Activated T-cell treated with anti-CD3 and anti-CD28 coated beads for 1 hour (primary cell): ENCODE results near the gene GFAP.

Experiments
- DNase-seq: peaks from one replicate; pipeline ENCODE4 v3.0.0-alpha.2; 2020; ENCODE audit warnings: low read depth

GFAP gene

DNA sequence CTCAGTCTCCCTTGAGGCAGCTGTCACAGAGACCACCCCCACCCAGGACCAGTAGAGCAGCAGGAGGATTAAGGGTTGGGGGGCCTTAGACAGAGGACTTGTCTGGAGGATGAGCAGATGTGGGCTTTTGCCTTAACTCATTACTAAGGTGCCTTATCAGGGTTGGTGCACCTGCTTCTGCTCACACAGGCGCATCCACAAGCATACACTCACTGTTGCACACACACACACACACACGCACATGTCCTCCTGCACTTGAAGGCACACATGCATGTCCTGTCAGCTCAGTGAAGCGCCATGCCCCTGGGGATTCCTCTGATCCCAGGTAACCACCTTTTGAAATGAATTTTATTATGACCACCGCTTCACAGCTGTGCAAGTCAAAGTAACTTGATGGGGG lies 1.2 kb downstream of the GFAP start:
- no peak for DNase-seq

DNA sequence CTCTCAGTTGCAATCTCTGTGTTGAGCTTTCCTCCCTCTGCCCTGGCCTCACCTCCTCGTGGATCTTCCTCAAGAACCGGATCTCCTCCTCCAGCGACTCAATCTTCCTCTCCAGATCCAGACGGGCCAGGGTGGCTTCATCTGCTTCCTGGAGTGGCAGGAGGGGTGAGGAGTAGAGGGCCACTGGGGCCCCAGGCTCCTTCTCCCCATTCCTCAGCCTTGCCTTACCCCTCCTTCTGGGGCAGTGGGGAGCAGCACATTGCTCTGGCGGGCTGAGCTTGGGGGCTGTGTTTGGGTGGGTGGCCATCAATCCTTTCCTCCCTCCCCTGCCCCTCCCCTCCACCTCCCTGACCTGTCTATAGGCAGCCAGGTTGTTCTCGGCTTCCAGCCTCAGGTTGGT lies 1.6 kb downstream of the GFAP start:
- no peak for DNase-seq

- DNase-seq = no peak
These were observed 2.3 kb downstream of the GFAP start for GRCh38 chr17:44912763-44913544.

GRCh38 chr17:44911133-44912001 lies 3.9 kb downstream of the GFAP start:
- peak; percentile 32 for DNase-seq

GRCh38 chr17:44910231-44911106 lies 4.8 kb downstream of the GFAP start:
- no peak for DNase-seq

- DNase-seq = no peak
These were observed 5.6 kb downstream of the GFAP start for GRCh38 chr17:44909681-44910144.

GRCh38 chr17:44908761-44909326 lies 6.5 kb downstream of the GFAP start:
- no peak for DNase-seq

- DNase-seq = no peak
These were observed 7.4 kb downstream of the GFAP start for GRCh38 chr17:44907729-44908470.

DNA sequence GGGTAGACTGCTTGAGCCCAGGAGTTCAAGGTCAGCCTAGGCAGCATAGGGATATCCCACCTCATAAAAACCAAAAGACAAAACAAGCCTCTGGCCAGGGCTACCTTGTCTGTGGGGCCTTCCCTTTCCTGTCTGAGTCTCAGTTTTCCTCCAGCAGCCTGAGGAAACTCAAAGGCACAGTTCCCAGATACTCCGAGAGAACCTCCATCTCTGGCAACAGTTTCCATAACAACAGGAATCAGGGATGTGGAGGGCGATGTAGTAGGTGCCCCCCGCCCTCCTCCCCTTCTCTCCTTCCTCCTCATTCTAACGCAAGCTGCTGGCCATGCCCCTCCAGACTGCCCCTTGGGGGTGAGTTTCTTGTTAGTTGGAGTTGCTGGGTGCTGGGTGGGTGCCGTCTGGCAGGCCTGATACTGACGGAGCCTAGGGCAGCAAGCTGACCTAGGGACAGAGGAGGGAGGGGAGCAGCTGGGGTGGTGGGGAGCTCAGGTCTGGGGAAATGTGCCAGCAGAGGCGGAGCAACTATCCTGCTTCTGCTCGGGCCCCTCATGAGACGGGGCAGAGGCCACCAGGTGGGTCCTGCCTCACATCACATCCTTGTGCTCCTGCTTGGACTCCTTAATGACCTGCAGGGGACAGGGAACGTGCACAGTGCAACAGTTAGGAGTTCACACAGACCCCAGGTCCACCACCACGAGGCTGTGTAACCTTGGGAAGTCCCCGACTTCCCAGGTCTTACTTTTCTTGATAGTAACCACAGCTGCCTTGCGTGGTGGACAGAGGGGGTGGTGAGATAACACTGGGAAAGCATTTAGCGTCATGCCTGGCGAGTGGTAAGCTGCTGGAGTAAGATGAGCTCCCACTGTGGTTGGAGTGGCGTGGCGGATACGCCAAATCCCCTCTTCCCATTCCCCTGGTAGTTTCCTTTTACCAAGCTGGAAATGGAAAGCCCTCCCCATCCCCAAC lies 8.3 kb downstream of the GFAP start:
- no peak for DNase-seq

- no peak for DNase-seq
These were observed 9.2 kb downstream of the GFAP start for GRCh38 chr17:44906010-44906646.

DNA sequence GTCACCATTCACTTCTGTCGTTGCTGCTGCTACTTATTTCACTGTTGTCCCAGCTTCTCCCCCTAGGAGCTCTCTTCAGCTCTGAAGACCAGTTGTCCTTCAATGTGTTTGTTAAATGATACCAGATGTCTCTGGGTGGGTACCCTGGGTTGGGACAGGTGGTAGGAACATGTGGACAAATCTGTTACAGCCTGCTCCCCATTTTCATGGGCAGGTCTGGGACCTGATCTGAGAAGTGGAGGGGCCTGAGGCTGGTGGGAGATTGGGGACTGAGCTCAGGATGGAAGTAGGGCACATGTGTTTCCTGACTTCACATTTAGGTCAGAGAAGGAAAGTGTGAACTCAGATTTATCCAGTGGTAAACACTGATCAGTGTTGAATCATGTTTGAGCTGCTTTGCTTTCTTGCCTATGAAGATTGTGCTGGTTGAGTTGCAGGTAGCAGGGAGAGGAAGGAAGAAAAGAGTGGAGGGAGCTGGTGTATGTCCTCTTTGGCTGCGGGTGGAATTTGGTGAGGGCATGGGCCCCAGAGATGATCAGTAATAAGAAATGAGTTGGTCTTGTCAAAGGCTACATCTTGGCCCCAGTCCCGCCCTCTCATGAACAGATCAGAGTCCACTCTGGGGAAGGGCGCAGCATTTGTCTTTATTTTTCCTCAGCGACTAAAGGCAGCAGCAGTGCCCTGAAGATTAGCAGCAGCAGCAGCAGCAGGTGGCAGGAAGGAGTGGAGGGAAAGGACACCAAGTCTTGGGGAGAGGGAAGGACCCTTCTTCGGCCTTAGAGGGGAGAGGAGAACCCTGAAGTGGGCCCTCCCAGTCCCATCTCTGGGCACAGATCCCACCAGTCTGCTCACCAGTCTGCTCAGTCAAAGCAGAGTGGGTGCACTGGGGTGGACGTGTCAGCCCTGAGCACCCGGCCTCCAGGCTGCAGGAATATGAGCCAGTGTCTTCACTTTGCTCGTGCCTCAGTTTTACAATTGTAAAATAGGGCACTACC lies 10.0 kb downstream of the GFAP start:
- DNase-seq = no peak

- no peak for DNase-seq
These were observed 11.0 kb downstream of the GFAP start for GRCh38 chr17:44904001-44904984.

GRCh38 chr17:44903012-44903685 lies 12.2 kb downstream of the GFAP start:
- no peak for DNase-seq

DNA sequence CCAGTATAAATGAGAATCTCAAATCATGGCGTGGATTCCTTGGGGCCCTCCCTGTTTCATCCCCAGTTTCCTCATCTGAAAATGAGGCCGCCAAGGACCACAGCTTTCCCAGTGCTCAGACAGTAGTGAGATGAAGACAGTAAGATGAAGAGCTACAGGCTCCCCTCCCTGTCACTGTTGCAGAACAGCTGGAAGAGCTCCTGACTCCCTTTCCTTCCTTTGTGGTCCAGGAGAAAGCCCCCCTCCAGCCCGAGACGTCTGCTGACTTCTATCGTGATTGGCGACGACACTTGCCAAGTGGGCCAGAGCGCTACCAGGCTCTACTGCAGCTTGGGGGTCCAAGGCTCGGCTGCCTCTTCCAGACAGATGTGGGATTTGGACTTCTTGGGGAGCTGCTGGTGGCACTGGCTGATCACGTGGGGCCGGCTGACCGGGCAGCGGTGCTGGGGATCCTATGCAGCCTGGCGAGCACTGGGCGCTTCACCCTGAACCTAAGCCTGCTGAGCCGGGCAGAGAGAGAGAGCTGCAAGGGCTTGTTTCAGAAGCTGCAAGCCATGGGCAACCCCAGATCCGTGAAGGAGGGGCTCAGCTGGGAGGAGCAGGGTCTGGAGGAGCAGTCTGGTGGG lies 13.1 kb downstream of the GFAP start:
- DNase-seq = no peak

GRCh38 chr17:44901411-44901921 lies 13.8 kb downstream of the GFAP start:
- DNase-seq = no peak

- no peak for DNase-seq
These were observed 14.4 kb downstream of the GFAP start for GRCh38 chr17:44900894-44901293.
